Brain microvascular endothelial cell (primary cell): ENCODE results near the gene BZW1.

Experiments used
- DNase-seq: peaks from one replicate; pipeline ENCODE4 v3.0.0-alpha.2; 2020
- H3K27ac ChIP-seq: fragments of 250-450 bp; sonication (Bioruptor Pico); 2 replicates; pipeline ENCODE4 v1.5.1; 2020; ENCODE audit warnings: mild to moderate bottlenecking, moderate library complexity
- H3K27me3 ChIP-seq: fragments of 250-450 bp; sonication (Bioruptor Pico); replicated peaks from 2 replicates; pipeline ENCODE4 v1.5.1; 2020; ENCODE audit warnings: mild to moderate bottlenecking
- H3K36me3 ChIP-seq: fragments of 250-450 bp; sonication (Bioruptor Pico); replicated peaks from 2 replicates; pipeline ENCODE4 v1.5.1; 2020; ENCODE audit warnings: mild to moderate bottlenecking
- H3K4me3 ChIP-seq: 2 replicates; pipeline ENCODE4 v1.5.1; 2011; ENCODE audit warnings: low read depth, mild to moderate bottlenecking, control low read depth, low read length, moderate library complexity
- CTCF ChIP-seq: IDR thresholded peaks from 2 replicates; pipeline ENCODE4 v1.5.1; 2011; ENCODE audit warnings: low read depth, mild to moderate bottlenecking, moderate library complexity, low read length, control low read depth, inconsistent platforms; ENCODE audit errors: missing control alignments
- in situ Hi-C: cut with HindIII; loops from 2 replicates; pipeline ENCODE4 v1.10.0; 2017; ENCODE audit warnings: low sequenced_read_pairs, low pct_ligation_motif_present

The BZW1 gene

GRCh38 chr2:200829258-200829655 lies 17.5 kb downstream of the BZW1 start:
- no peak for TF ChIP-seq CTCF
- Histone ChIP-seq H3K36me3 (peaks cover 6% of the 10 kb centered on the region), H3K27me3 (no peaks in the 10 kb centered on the region), H3K4me3 (no peak overlapping the region), H3K27ac (no peak overlapping the region)
- in situ Hi-C loops: no loop called here
- DNase-seq: no peak

- Histone ChIP-seq H3K4me3 (no peak overlapping the region), H3K36me3 (no peaks in the 10 kb centered on the region), H3K27ac (no peak overlapping the region), H3K27me3 (no peaks in the 10 kb centered on the region)
- no peak for DNase-seq
- no peak for TF ChIP-seq CTCF
- in situ Hi-C loops: no loop called here
These were observed 23.0 kb downstream of the BZW1 start for GRCh38 chr2:200834701-200835100.

GRCh38 chr2:200839513-200839912 lies 27.8 kb downstream of the BZW1 start:
- in situ Hi-C loops: no loop called here
- no peak for TF ChIP-seq CTCF
- no peak overlapping the region for H3K27ac ChIP-seq
- DNase-seq: no peak
- H3K27me3 ChIP-seq: no peaks in the 10 kb centered on the region
- H3K36me3 ChIP-seq: no peaks in the 10 kb centered on the region
- no peak overlapping the region for H3K4me3 ChIP-seq

- no peak for TF ChIP-seq CTCF
- in situ Hi-C loops: no loop called here
- Histone ChIP-seq H3K36me3 (no peaks in the 10 kb centered on the region), H3K27ac (no peak overlapping the region), H3K4me3 (no peak overlapping the region), H3K27me3 (no peaks in the 10 kb centered on the region)
- DNase-seq: no peak
These were observed 32.6 kb downstream of the BZW1 start for GRCh38 chr2:200843993-200844948.

GRCh38 chr2:200845194-200845593 lies 33.5 kb downstream of the BZW1 start:
- in situ Hi-C loops: no loop called here
- no peak for DNase-seq
- no peaks in the 10 kb centered on the region for H3K36me3 ChIP-seq
- no peaks in the 10 kb centered on the region for H3K27me3 ChIP-seq
- TF ChIP-seq CTCF: no peak
- no peak overlapping the region for H3K4me3 ChIP-seq
- no peak overlapping the region for H3K27ac ChIP-seq
